Measurements from ENCODE around the gene FLOT2.

- TF ChIP-seq, protein P1, sequence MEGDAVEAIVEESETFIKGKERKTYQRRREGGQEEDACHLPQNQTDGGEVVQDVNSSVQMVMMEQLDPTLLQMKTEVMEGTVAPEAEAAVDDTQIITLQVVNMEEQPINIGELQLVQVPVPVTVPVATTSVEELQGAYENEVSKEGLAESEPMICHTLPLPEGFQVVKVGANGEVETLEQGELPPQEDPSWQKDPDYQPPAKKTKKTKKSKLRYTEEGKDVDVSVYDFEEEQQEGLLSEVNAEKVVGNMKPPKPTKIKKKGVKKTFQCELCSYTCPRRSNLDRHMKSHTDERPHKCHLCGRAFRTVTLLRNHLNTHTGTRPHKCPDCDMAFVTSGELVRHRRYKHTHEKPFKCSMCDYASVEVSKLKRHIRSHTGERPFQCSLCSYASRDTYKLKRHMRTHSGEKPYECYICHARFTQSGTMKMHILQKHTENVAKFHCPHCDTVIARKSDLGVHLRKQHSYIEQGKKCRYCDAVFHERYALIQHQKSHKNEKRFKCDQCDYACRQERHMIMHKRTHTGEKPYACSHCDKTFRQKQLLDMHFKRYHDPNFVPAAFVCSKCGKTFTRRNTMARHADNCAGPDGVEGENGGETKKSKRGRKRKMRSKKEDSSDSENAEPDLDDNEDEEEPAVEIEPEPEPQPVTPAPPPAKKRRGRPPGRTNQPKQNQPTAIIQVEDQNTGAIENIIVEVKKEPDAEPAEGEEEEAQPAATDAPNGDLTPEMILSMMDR (optimal IDR thresholded peaks at IDR 0.05 in 1 of 3, IDR thresholded peaks at IDR 0.05 in 1 of 3, conservative IDR thresholded peaks at IDR 0.05 in 1 of 3; ENCODE audit: extremely low read depth in 1 of 3, insufficient read depth in 2 of 3, low read length in 3 of 3) = no peak
- TF ChIP-seq EZH2 (IDR thresholded peaks at IDR 0.05; ENCODE audit: low read length) = no peak
Observed at GRCh38 chr17:28906706-28907438, 9.3 kb upstream of the FLOT2 start.

All from keratinocyte (primary cell).